ENCODE results near the gene VTCN1. TPM values are rescaled to one million over a fixed set of nuclear protein-coding genes. Genes with fewer than 3 reads are reported as not detected.

Gene VTCN1
- total RNA-seq, 1 experiment from 2014 or later: 0.52 TPM

GRCh38 chr1:117205368-117205767, 5.4 kb downstream of the VTCN1 start:
- H3K36me3 Mint-ChIP-seq (ENCODE audit: insufficient read depth, unreplicated experiment): no peaks in the 10 kb centered on the region
- no peaks in the 10 kb centered on the region for H3K27me3 Mint-ChIP-seq (ENCODE audit: insufficient read depth, unreplicated experiment)
- peaks cover 25% of the 10 kb centered on the region for H3K4me1 Mint-ChIP-seq (ENCODE audit: low read depth, unreplicated experiment)
- H3K9me3 Mint-ChIP-seq (ENCODE audit: unreplicated experiment): no peaks in the 10 kb centered on the region
- DNase-seq: no peak
- H3K4me1 ChIP-seq: peaks cover 8% of the 10 kb centered on the region
- TF ChIP-seq, protein P1, sequence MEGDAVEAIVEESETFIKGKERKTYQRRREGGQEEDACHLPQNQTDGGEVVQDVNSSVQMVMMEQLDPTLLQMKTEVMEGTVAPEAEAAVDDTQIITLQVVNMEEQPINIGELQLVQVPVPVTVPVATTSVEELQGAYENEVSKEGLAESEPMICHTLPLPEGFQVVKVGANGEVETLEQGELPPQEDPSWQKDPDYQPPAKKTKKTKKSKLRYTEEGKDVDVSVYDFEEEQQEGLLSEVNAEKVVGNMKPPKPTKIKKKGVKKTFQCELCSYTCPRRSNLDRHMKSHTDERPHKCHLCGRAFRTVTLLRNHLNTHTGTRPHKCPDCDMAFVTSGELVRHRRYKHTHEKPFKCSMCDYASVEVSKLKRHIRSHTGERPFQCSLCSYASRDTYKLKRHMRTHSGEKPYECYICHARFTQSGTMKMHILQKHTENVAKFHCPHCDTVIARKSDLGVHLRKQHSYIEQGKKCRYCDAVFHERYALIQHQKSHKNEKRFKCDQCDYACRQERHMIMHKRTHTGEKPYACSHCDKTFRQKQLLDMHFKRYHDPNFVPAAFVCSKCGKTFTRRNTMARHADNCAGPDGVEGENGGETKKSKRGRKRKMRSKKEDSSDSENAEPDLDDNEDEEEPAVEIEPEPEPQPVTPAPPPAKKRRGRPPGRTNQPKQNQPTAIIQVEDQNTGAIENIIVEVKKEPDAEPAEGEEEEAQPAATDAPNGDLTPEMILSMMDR (IDR thresholded peaks at IDR 0.05; ENCODE audit: insufficient read depth in 1 of 2, low read depth in 1 of 2, low read length in 1 of 2, severe bottlenecking in 1 of 2, unreplicated experiment in 1 of 2): no peak
- no peaks in the 10 kb centered on the region for H3K9me3 ChIP-seq
- no peak overlapping the region for H3K4me3 ChIP-seq (ENCODE audit: low read depth, low read length)
- intact Hi-C loops (cut with micrococcal nuclease; ENCODE audit: unreplicated experiment): no loop called here
- ChIA-PET CTCF (no interaction called here), POLR2A (no interaction called here)
- no peaks in the 10 kb centered on the region for H3K36me3 ChIP-seq (ENCODE audit: control insufficient read depth, insufficient read depth, low read length)
- H3K27me3 ChIP-seq (replicated peaks; ENCODE audit: control insufficient read depth, insufficient read depth, low read length): no peaks in the 10 kb centered on the region
- BruUV-seq (replicated peaks): no TSS peak
- no peak overlapping the region for H3K4me3 Mint-ChIP-seq (ENCODE audit: unreplicated experiment)
- no peak overlapping the region for H3K27ac Mint-ChIP-seq (ENCODE audit: unreplicated experiment)

GRCh38 chr1:117201808-117202207, 8.9 kb downstream of the VTCN1 start:
- TF ChIP-seq, protein P1 (IDR thresholded peaks at IDR 0.05; ENCODE audit: insufficient read depth in 1 of 2, low read depth in 1 of 2, low read length in 1 of 2, severe bottlenecking in 1 of 2, unreplicated experiment in 1 of 2): no peak
- Histone ChIP-seq H3K9me3 (no peaks in the 10 kb centered on the region), H3K36me3 (ENCODE audit: control insufficient read depth, insufficient read depth, low read length) (no peaks in the 10 kb centered on the region), H3K4me1 (peaks cover 4% of the 10 kb centered on the region; the same call in 1 of the 2 replicates), H3K27me3 (replicated peaks; ENCODE audit: control insufficient read depth, insufficient read depth, low read length) (no peaks in the 10 kb centered on the region), H3K4me3 (ENCODE audit: low read depth, low read length) (no peak overlapping the region)
- no peaks in the 10 kb centered on the region for H3K27me3 Mint-ChIP-seq (ENCODE audit: insufficient read depth, unreplicated experiment)
- no peak for DNase-seq
- no peak overlapping the region for H3K4me3 Mint-ChIP-seq (ENCODE audit: unreplicated experiment)
- no TSS peak for BruUV-seq (replicated peaks)
- no peak overlapping the region for H3K27ac Mint-ChIP-seq (ENCODE audit: unreplicated experiment)
- H3K4me1 Mint-ChIP-seq (ENCODE audit: low read depth, unreplicated experiment): peaks cover 14% of the 10 kb centered on the region
- intact Hi-C loops (cut with micrococcal nuclease; ENCODE audit: unreplicated experiment): no loop called here
- H3K9me3 Mint-ChIP-seq (ENCODE audit: unreplicated experiment): no peaks in the 10 kb centered on the region
- POLR2A ChIA-PET: no interaction called here
- no peaks in the 10 kb centered on the region for H3K36me3 Mint-ChIP-seq (ENCODE audit: insufficient read depth, unreplicated experiment)
- CTCF ChIA-PET: no interaction called here

GRCh38 chr1:117198097-117198496, 12.6 kb downstream of the VTCN1 start:
- Mint-ChIP-seq H3K27ac (ENCODE audit: unreplicated experiment) (no peak overlapping the region), H3K9me3 (ENCODE audit: unreplicated experiment) (peaks cover 3% of the 10 kb centered on the region), H3K27me3 (ENCODE audit: insufficient read depth, unreplicated experiment) (no peaks in the 10 kb centered on the region), H3K4me1 (ENCODE audit: low read depth, unreplicated experiment) (peaks cover 13% of the 10 kb centered on the region), H3K4me3 (ENCODE audit: unreplicated experiment) (no peak overlapping the region), H3K36me3 (ENCODE audit: insufficient read depth, unreplicated experiment) (no peaks in the 10 kb centered on the region)
- no TSS peak for BruUV-seq (replicated peaks)
- CTCF ChIA-PET: no interaction called here
- Histone ChIP-seq H3K4me1 (peaks cover 4% of the 10 kb centered on the region; the same call in 1 of the 2 replicates), H3K27me3 (replicated peaks; ENCODE audit: control insufficient read depth, insufficient read depth, low read length) (no peaks in the 10 kb centered on the region), H3K4me3 (ENCODE audit: low read depth, low read length) (no peak overlapping the region), H3K9me3 (no peaks in the 10 kb centered on the region), H3K36me3 (ENCODE audit: control insufficient read depth, insufficient read depth, low read length) (no peaks in the 10 kb centered on the region)
- TF ChIP-seq, protein P1 (IDR thresholded peaks at IDR 0.05; ENCODE audit: insufficient read depth in 1 of 2, low read depth in 1 of 2, low read length in 1 of 2, severe bottlenecking in 1 of 2, unreplicated experiment in 1 of 2): no peak
- intact Hi-C loops (cut with micrococcal nuclease; ENCODE audit: unreplicated experiment): no loop called here
- POLR2A ChIA-PET: no interaction called here
- DNase-seq: no peak
